T47D (cell line): ENCODE data around the gene SYNGR3.
A peak's percentile ranks its signal among the peaks of the same experiment; 100 is the strongest.

ENCODE experiments used
- DNase-seq, 2 experiments: peaks; one replicate each; pipeline versions ENCODE4 v3.0.0 to v3.0.0-alpha.2; 2011 to 2012; ENCODE audit warnings: low read depth in 1 of 2, low spot score in 1 of 2
- JUND ChIP-seq: IDR thresholded peaks from 2 replicates; pipeline ENCODE4 v1.6.1; 2012; ENCODE audit warnings: low read depth
- in situ Hi-C: cut with HindIII; loops from 2 replicates; pipeline ENCODE4 v1.10.0; 2016; ENCODE audit warnings: low sequenced_read_pairs, low pct_unique_long_range_greater_than_20kb

Gene SYNGR3

GRCh38 chr16:2037647-2038381 is 48.0 kb downstream of the SYNGR3 start:
- in situ Hi-C loops = no loop called here
- no peak for DNase-seq
- TF ChIP-seq JUND = no peak

GRCh38 chr16:2038382-2039231 is 48.8 kb downstream of the SYNGR3 start:
- in situ Hi-C loops = no loop called here
- no peak for TF ChIP-seq JUND
- no peak for DNase-seq

GRCh38 chr16:2039274-2040031 is 49.7 kb downstream of the SYNGR3 start:
- in situ Hi-C loops = no loop called here
- no peak for TF ChIP-seq JUND
- DNase-seq = peak; percentile 68 to 95

GRCh38 chr16:2040041-2040786 is 50.4 kb downstream of the SYNGR3 start:
- TF ChIP-seq JUND = no peak
- in situ Hi-C loops = no loop called here
- DNase-seq = no peak

GRCh38 chr16:2040787-2041522 is 51.2 kb downstream of the SYNGR3 start:
- no peak for TF ChIP-seq JUND
- in situ Hi-C loops = no loop called here

GRCh38 chr16:2042171-2042985 is 52.6 kb downstream of the SYNGR3 start:
- in situ Hi-C loops = no loop called here

More at GRCh38 chr16:2040787-2041522, 51.2 kb downstream of the SYNGR3 start:
- DNase-seq = no peak

GRCh38 chr16:2042986-2043666 is 53.4 kb downstream of the SYNGR3 start:
- in situ Hi-C loops = no loop called here
- no peak for DNase-seq
- TF ChIP-seq JUND = no peak

More at GRCh38 chr16:2042171-2042985, 52.6 kb downstream of the SYNGR3 start:
- TF ChIP-seq JUND = no peak
- DNase-seq = no peak
